Measurements from ENCODE around the gene ZMIZ2.
A peak's percentile ranks its signal among the peaks of the same experiment; 100 is the strongest.
"Not testable (repeated sequence)": the region's sequence is repeated elsewhere in the genome, so short reads cannot be mapped to it uniquely, and the experiment has no call there.

ZMIZ2 gene

DNA sequence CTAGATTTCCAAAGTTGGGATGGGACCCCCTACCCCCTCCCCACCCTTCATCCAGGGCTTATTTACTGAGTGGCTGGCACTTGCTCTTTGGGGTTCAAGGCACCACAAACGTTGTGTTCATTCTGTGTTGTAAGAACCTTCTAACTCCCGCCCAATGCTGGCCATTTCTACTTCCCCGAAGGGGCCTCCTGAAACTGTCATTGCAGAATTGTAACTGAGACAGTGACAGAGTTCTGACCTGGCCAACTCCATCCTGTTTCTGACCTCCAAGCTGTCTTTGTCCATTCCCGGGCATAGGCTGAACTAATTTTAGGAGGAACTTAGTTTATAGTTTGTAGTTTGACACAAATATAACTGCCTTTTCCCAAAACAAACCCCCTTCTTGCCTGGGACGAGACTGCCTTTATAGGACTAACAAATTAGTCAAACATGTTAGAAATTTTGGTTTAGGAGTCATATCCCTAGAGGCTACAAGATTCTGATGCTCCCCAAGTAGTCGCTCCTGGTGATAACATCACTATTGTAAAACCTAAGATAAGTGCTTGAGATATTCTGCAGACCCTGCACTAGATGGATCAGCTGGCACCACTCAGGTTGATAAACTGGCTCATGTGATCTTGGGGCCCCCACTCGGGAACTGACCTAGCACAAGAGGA is 34.8 kb upstream of the ZMIZ2 start:
- no peak overlapping the region for H3K4me3 ChIP-seq (ENCODE audit: low read depth, low read length)
- no peak for DNase-seq (ENCODE audit: low read depth, low spot score)
- TF ChIP-seq, protein P1, sequence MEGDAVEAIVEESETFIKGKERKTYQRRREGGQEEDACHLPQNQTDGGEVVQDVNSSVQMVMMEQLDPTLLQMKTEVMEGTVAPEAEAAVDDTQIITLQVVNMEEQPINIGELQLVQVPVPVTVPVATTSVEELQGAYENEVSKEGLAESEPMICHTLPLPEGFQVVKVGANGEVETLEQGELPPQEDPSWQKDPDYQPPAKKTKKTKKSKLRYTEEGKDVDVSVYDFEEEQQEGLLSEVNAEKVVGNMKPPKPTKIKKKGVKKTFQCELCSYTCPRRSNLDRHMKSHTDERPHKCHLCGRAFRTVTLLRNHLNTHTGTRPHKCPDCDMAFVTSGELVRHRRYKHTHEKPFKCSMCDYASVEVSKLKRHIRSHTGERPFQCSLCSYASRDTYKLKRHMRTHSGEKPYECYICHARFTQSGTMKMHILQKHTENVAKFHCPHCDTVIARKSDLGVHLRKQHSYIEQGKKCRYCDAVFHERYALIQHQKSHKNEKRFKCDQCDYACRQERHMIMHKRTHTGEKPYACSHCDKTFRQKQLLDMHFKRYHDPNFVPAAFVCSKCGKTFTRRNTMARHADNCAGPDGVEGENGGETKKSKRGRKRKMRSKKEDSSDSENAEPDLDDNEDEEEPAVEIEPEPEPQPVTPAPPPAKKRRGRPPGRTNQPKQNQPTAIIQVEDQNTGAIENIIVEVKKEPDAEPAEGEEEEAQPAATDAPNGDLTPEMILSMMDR (IDR thresholded peaks at IDR 0.05; ENCODE audit: low read depth, low read length), result no peak
- in situ Hi-C loops (cut with HindIII; ENCODE audit: low sequenced_read_pairs), result no loop called here

DNA sequence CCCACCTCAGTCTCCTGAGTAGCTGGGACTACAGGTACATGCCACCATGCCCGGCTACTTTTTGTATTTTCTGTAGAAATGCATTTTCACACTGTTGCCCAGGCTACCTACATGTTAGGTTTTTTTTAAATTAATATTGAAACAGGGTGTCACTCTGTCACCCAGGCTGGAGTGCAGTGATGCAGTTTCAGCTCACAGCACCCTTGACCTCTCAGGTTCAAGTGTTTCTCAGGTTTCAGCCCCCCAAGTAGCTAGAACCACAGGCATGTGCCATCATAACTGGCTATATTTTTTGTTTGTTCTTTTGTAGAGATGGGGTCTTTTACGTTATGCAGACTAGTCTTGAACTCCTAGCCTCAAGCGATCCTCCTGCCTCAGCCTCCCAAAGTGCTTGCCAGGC is 32.4 kb upstream of the ZMIZ2 start:
- no peak for DNase-seq (ENCODE audit: low read depth, low spot score)
- in situ Hi-C loops (cut with HindIII; ENCODE audit: low sequenced_read_pairs), result no loop called here
- TF ChIP-seq, protein P1 (IDR thresholded peaks at IDR 0.05; ENCODE audit: low read depth, low read length), result no peak
- H3K4me3 ChIP-seq (ENCODE audit: low read depth, low read length), result no peak overlapping the region

DNA sequence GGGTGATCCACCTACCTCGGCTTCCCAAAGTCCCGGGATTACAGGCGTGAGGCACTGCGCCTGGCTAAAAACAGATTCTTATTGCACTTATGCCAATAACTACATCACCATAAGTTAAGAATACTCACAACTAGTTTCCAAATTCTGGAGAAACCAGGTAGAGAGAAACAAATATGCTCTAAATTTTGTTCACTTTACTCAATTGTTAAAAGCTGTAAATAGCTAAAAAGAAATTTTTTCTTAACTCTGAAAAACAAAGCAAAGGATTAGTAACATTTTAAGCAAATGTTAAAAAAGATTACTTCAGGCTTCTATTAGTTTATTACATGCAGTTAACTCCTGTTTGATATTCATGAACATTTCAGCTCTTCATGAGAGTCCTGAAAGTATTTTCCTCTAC is 28.3 kb upstream of the ZMIZ2 start:
- DNase-seq (ENCODE audit: low read depth, low spot score), result no peak
- H3K4me3 ChIP-seq (ENCODE audit: low read depth, low read length), result no peak overlapping the region
- in situ Hi-C loops (cut with HindIII; ENCODE audit: low sequenced_read_pairs), result no loop called here
- TF ChIP-seq, protein P1 (IDR thresholded peaks at IDR 0.05; ENCODE audit: low read depth, low read length), result no peak

DNA sequence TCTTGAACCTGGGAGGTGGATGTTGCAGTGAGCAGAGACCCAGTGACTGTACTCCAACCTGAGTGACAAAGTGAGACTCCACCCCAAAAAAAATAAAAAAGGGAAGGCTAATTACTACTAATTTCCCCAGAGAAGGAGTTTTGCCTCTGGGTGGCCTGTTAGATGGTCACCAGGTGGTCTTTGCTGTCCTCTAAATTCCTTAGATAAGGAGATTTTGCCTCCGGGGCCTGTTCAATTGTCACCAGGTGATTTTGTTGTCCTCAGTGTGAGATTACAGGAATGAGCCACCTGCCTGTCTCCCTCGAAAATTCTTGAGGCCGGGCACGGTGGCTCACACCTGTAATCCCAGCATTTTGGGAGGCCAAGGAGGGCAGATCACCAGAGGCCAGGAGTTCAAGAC is 24.4 kb upstream of the ZMIZ2 start:
- TF ChIP-seq, protein P1 (IDR thresholded peaks at IDR 0.05; ENCODE audit: low read depth, low read length), result no peak
- in situ Hi-C loops (cut with HindIII; ENCODE audit: low sequenced_read_pairs), result no loop called here
- no peak overlapping the region for H3K4me3 ChIP-seq (ENCODE audit: low read depth, low read length)
- no peak for DNase-seq (ENCODE audit: low read depth, low spot score)

DNA sequence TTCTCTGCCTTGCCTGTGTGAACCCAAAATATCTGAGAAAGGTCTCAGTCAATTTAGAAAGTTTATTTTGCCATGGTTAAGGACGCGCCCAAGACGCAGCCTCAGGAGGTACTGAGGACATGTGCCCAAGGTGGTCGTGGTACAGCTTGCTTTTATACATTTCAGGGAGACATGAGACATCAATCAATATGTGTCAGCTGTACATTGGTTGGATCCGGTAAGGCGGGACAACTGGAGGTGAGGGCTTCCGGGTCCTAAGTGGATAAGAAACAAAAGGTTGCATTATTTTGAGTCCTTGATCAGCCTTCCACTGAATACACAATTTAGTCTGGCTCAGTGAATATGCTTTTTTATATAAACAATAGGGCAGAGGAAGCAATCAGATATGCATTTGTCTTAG is 22.4 kb upstream of the ZMIZ2 start:
- DNase-seq (ENCODE audit: low read depth, low spot score); H3K4me3 ChIP-seq (ENCODE audit: low read depth, low read length); in situ Hi-C loops (cut with HindIII; ENCODE audit: low sequenced_read_pairs): not testable (repeated sequence)

DNA sequence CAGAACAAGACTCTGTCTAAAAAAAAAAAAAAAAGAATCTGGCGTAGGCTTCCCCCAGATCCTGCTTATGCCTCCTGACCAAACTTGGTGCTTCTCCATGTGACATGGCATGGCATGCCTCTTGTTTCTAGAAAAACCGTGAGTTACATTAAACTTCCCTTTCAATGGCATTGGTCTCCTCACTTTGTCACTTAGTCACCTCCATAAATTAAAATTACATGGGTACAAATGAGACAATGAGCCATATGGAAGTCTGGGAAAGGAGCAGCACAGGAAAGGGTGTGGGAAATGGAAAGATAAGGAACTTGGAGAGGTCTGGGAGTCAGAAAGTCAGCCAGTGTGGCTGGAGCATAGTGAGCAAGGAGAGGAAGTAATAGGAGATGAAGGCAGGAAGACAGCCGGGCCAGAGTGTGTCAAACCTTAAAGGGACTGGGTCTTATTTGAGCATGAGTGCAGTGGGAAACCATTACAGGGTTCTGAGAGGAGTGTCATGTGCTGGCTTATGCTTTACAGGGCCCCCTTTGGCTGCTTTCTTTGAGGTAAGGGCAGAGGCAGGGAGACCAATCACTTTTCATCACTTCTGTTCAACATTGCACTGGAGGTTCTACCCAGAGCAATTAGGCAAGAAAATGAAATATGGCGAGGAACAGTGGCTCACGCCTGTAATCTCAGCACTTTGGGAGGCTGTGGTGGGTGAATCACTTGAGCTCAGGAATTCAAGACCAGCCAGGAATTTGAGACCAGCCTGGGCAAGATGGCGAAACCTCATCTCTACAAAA is 21.3 kb upstream of the ZMIZ2 start:
- TF ChIP-seq, protein P1 (IDR thresholded peaks at IDR 0.05; ENCODE audit: low read depth, low read length), result no peak
- DNase-seq (ENCODE audit: low read depth, low spot score), result peak; percentile 80
- H3K4me3 ChIP-seq (ENCODE audit: low read depth, low read length), result no peak overlapping the region
- in situ Hi-C loops (cut with HindIII; ENCODE audit: low sequenced_read_pairs), result no loop called here

DNA sequence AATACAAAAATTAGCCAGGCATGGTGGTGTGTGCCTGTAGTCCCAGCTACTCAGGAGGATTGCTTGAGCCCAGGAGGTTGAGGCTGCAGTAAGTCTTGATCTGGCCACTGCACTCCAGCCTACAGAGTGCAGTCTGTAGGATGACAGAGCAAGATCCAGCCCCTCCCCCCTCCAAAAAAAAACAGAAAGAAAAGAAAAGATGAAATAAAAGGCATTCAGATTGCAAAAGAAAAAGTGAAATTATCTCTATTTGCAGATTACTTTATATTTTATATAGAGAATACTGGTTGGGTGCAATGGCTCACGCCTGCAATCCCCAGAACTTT is 20.7 kb upstream of the ZMIZ2 start:
- in situ Hi-C loops (cut with HindIII; ENCODE audit: low sequenced_read_pairs), result no loop called here
- DNase-seq (ENCODE audit: low read depth, low spot score), result no peak
- TF ChIP-seq, protein P1 (IDR thresholded peaks at IDR 0.05; ENCODE audit: low read depth, low read length), result no peak
- no peak overlapping the region for H3K4me3 ChIP-seq (ENCODE audit: low read depth, low read length)

All from astrocyte of the spinal cord (primary cell).